Cortex of kidney (tissue), 1 donor: ENCODE results near the gene PPP1R26.
"Not testable (repeated sequence)": the region's sequence is repeated elsewhere in the genome, so short reads cannot be mapped to it uniquely, and the experiment has no call there.

Source experiments
- DNase-seq: peaks from one replicate; lab custom pipeline; 2025; lab: John Stamatoyannopoulos, UW

The PPP1R26 gene

GRCh38 chr9:135479469-135480052 lies at the start of gene PPP1R26:
Gene PPP1R26, plus strand, starts transcription at chr9:135479782. Its CDS starts 4,729 bp downstream, at chr9:135484511.
- DNase-seq = no peak

GRCh38 chr9:135437259-135437658 lies 42.3 kb upstream of the PPP1R26 start:
- DNase-seq = no peak

- DNase-seq = not testable (repeated sequence)
Observed at GRCh38 chr9:135437696-135438095, 41.9 kb upstream of the PPP1R26 start.

GRCh38 chr9:135438581-135439232 lies 40.9 kb upstream of the PPP1R26 start:
- DNase-seq = not testable (repeated sequence)

- not testable (repeated sequence) for DNase-seq
Observed at GRCh38 chr9:135439514-135439913, 40.1 kb upstream of the PPP1R26 start.

GRCh38 chr9:135439916-135440315 lies 39.7 kb upstream of the PPP1R26 start:
- DNase-seq = no peak

GRCh38 chr9:135440620-135441019 lies 39.0 kb upstream of the PPP1R26 start:
- DNase-seq = no peak

- DNase-seq = not testable (repeated sequence)
Observed at GRCh38 chr9:135441105-135442071, 38.2 kb upstream of the PPP1R26 start.

GRCh38 chr9:135442075-135442474 lies 37.5 kb upstream of the PPP1R26 start:
- DNase-seq = no peak

GRCh38 chr9:135443797-135444425 lies 35.7 kb upstream of the PPP1R26 start:
- no peak for DNase-seq

- no peak for DNase-seq
Observed at GRCh38 chr9:135447126-135447525, 32.5 kb upstream of the PPP1R26 start.

GRCh38 chr9:135448663-135449100 lies 30.9 kb upstream of the PPP1R26 start:
- DNase-seq = no peak

- DNase-seq = not testable (repeated sequence)
Observed at GRCh38 chr9:135449532-135449931, 30.1 kb upstream of the PPP1R26 start.

- no peak for DNase-seq
Observed at GRCh38 chr9:135450956-135451355, 28.6 kb upstream of the PPP1R26 start.

GRCh38 chr9:135451909-135452308 lies 27.7 kb upstream of the PPP1R26 start:
- not testable (repeated sequence) for DNase-seq

GRCh38 chr9:135454737-135455136 lies 24.8 kb upstream of the PPP1R26 start:
- DNase-seq = no peak

GRCh38 chr9:135455401-135456030 lies 24.1 kb upstream of the PPP1R26 start:
- DNase-seq = no peak

GRCh38 chr9:135456436-135457104 lies 23.0 kb upstream of the PPP1R26 start:
- DNase-seq = no peak

- DNase-seq = not testable (repeated sequence)
Observed at GRCh38 chr9:135458478-135458877, 21.1 kb upstream of the PPP1R26 start.

- DNase-seq = no peak
Observed at GRCh38 chr9:135461936-135462335, 17.6 kb upstream of the PPP1R26 start.

- no peak for DNase-seq
Observed at GRCh38 chr9:135463140-135463539, 16.4 kb upstream of the PPP1R26 start.
